HUES48 (cell line): Measurements from ENCODE around the gene PEX5L.
"Not testable (repeated sequence)": the region's sequence is repeated elsewhere in the genome, so short reads cannot be mapped to it uniquely, and the experiment has no call there.

Experiments used
- H3K27ac ChIP-seq: one replicate; pipeline ENCODE4 v1.7.0; 2013; ENCODE audit warnings: low read depth, low read length, inconsistent platforms
- H3K27me3 ChIP-seq: 2 replicates; pipeline ENCODE4 v1.6.1; 2013; ENCODE audit warnings: mild to moderate bottlenecking, low read length; ENCODE audit not compliant: control insufficient read depth, insufficient read depth
- H3K36me3 ChIP-seq: 2 replicates; pipeline ENCODE4 v1.6.1; 2013; ENCODE audit warnings: low read length; ENCODE audit not compliant: control insufficient read depth, insufficient read depth
- H3K4me1 ChIP-seq: 2 replicates; pipeline ENCODE4 v1.6.1; 2013; ENCODE audit warnings: mild to moderate bottlenecking, low read length; ENCODE audit not compliant: control insufficient read depth, insufficient read depth
- H3K4me3 ChIP-seq: 2 replicates; pipeline ENCODE4 v1.5.1; 2013; ENCODE audit warnings: mild to moderate bottlenecking, low read depth, low read length
- H3K9ac ChIP-seq: 2 replicates; pipeline ENCODE4 v1.6.1; 2013; ENCODE audit warnings: mild to moderate bottlenecking, low read depth, low read length, moderate library complexity
- H3K9me3 ChIP-seq: 2 replicates; pipeline ENCODE4 v1.6.1; 2013; ENCODE audit warnings: low read length; ENCODE audit not compliant: control insufficient read depth, insufficient read depth

PEX5L gene

GRCh38 chr3:180062771-180063170, 26.0 kb upstream of the PEX5L start:
- no peak overlapping the region for H3K4me3 ChIP-seq
- no peaks in the 10 kb centered on the region for H3K9me3 ChIP-seq
- H3K9ac ChIP-seq = no peak overlapping the region
- no peaks in the 10 kb centered on the region for H3K36me3 ChIP-seq
- no peaks in the 10 kb centered on the region for H3K27me3 ChIP-seq
- H3K27ac ChIP-seq = no peak overlapping the region
- H3K4me1 ChIP-seq = 0 out of 2 replicates have a peak, but pooled peaks cover 5% of the 10 kb centered on the region

- no peaks in the 10 kb centered on the region for H3K36me3 ChIP-seq
- H3K4me3 ChIP-seq = no peak overlapping the region
- no peak overlapping the region for H3K27ac ChIP-seq
- H3K9ac ChIP-seq = no peak overlapping the region
- H3K27me3 ChIP-seq = no peaks in the 10 kb centered on the region
- no peaks in the 10 kb centered on the region for H3K9me3 ChIP-seq
- no peaks in the 10 kb centered on the region for H3K4me1 ChIP-seq
Observed at GRCh38 chr3:180059356-180059755, 22.6 kb upstream of the PEX5L start.

GRCh38 chr3:180058238-180058637, 21.5 kb upstream of the PEX5L start:
- no peaks in the 10 kb centered on the region for H3K9me3 ChIP-seq
- no peaks in the 10 kb centered on the region for H3K27me3 ChIP-seq
- no peak overlapping the region for H3K9ac ChIP-seq
- H3K27ac ChIP-seq = no peak overlapping the region
- no peaks in the 10 kb centered on the region for H3K36me3 ChIP-seq
- no peaks in the 10 kb centered on the region for H3K4me1 ChIP-seq
- no peak overlapping the region for H3K4me3 ChIP-seq

DNA sequence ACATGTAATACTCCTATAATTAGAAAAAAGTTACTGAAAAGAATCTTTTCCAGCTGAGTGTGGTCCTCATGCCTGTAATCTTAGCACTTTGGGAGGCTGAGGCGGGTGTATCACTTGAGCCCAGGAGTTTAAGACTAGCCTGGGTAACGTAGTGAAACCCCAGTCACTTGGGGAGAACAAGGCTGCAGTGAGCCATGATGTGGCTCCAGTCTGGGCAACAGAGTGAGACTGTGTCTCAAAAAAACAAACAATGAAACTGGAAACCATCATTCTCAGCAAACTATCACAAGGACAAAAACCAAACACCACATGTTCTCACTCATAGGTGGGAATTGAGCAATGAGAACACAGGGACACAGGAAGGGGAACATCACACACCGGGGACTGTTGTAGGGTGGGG, 18.9 kb upstream of the PEX5L start:
- not testable (repeated sequence) for H3K4me3 ChIP-seq, H3K4me1 ChIP-seq, H3K9me3 ChIP-seq, H3K27me3 ChIP-seq, H3K36me3 ChIP-seq, H3K9ac ChIP-seq, H3K27ac ChIP-seq

DNA sequence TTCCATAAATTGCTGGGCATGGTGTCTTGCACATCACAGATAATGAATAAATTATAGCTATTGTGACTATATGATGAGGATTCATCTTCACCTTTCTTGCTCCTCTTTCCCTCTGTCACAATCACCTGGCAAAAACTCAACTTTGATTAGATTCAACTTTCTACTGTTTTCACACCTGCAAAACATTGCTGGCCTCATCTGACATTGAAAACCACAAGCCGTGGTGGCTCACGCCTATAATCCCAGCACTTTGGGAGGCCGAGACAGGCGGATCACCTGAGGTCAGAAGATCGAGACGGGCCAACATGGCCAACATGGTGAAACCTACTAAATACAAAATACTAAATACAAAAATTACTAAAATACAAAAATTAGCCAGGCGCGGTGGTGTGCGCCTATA, 12.7 kb upstream of the PEX5L start:
- no peaks in the 10 kb centered on the region for H3K9me3 ChIP-seq
- no peak overlapping the region for H3K27ac ChIP-seq
- no peaks in the 10 kb centered on the region for H3K36me3 ChIP-seq
- no peaks in the 10 kb centered on the region for H3K27me3 ChIP-seq
- no peak overlapping the region for H3K9ac ChIP-seq
- H3K4me3 ChIP-seq = no peak overlapping the region
- H3K4me1 ChIP-seq = no peaks in the 10 kb centered on the region

DNA sequence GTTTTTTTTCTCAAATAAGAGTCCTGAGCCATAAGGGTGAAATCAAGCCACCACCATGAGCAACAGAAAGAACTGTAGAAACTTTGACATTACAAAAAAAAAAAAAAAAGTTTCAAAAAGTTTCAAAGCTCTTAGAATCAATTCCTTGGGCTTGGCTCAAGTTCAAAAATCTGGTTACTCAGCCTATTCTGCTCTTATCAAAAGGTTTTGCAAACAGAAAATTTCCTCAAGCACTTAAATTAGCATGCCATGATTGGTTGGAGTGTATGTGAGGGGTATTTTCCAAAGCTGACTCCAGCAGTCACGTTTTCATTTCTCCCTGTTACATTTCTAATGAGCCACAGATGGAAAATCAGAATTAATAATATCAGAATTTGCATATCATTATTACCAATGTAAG, 12.1 kb upstream of the PEX5L start:
- Histone ChIP-seq H3K27ac (no peak overlapping the region), H3K4me1 (no peaks in the 10 kb centered on the region), H3K9me3 (no peaks in the 10 kb centered on the region), H3K9ac (no peak overlapping the region), H3K4me3 (no peak overlapping the region), H3K27me3 (no peaks in the 10 kb centered on the region), H3K36me3 (no peaks in the 10 kb centered on the region)

DNA sequence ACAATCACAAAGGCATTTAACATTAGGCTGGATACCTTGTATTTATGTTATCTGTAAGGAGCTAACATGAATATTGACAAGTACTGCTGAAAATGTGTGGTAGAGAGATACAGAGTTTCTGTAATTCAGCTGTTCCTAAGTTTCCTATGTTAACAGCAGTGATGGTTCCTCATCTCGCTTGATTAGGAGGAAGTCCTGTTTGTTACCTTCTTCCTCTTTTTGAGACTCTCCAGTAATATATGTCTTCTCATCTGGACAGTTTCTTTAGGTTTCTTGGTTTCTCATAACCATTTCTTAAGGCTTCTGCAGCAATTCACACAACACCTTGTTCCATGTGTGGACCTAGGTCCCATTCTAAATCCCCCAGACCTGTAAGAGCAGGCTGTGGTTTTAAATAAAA, 11.4 kb upstream of the PEX5L start:
- H3K4me1 ChIP-seq = no peaks in the 10 kb centered on the region
- no peak overlapping the region for H3K4me3 ChIP-seq
- H3K36me3 ChIP-seq = no peaks in the 10 kb centered on the region
- no peaks in the 10 kb centered on the region for H3K9me3 ChIP-seq
- no peak overlapping the region for H3K9ac ChIP-seq
- no peak overlapping the region for H3K27ac ChIP-seq
- H3K27me3 ChIP-seq = no peaks in the 10 kb centered on the region

DNA sequence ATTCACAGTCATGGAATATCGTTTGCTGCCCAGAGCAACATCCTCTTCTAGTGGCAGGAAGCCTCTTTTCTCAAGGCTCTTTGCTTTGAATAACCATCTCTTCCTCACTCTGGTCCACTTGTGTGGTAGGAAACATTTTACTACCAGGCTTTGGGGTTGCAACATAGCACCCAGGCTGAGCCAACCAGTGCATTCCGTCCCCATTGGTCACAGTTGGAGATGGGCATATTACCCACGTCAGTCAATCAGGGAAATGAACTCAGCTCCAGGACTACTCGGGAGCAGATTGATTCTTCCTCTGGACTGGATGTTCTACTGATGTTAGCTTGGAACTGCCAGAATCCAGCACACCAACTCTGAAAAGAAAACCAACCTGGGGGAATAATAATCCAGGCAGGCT, 4.2 kb upstream of the PEX5L start:
- Histone ChIP-seq H3K4me3 (no peak overlapping the region), H3K9me3 (no peaks in the 10 kb centered on the region), H3K9ac (no peak overlapping the region)

GRCh38 chr3:180036092-180036670, 556 bp downstream of the PEX5L start:
- Histone ChIP-seq H3K27ac (peak overlapping the region; percentile 57), H3K4me1 (peaks cover 36% of the 10 kb centered on the region), H3K9me3 (no peaks in the 10 kb centered on the region), H3K9ac (peak overlapping the region; percentile 65), H3K36me3 (no peaks in the 10 kb centered on the region), H3K4me3 (peak overlapping the region; percentile 88), H3K27me3 (peaks cover 35% of the 10 kb centered on the region)

More for the DNA sequence above, 4.2 kb upstream of the PEX5L start:
- Histone ChIP-seq H3K27ac (no peak overlapping the region), H3K36me3 (no peaks in the 10 kb centered on the region), H3K4me1 (0 out of 2 replicates have a peak, but pooled peaks cover 5% of the 10 kb centered on the region), H3K27me3 (peaks cover 16% of the 10 kb centered on the region)

DNA sequence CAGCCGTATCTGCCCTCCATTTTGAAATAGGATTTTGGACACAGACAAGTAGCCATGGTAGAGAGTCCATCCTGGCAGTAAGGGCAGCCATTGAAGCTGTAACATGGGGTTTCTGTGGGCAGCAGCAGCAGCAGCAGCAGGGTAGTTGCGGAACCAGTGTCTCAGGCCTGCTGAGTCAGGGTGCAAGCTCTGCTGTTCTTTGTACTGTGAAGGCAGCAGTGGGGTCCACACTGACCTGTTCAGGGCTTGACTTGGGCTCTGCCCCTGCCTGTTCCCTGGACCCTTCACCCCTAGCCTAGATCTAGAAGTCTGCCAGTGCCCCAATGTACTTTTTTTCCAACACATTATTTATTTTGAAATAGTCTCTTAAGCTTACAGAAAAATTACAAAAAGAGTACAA, 9.7 kb downstream of the PEX5L start:
- Histone ChIP-seq H3K27ac (no peak overlapping the region), H3K9ac (no peak overlapping the region), H3K4me3 (no peak overlapping the region), H3K4me1 (peaks cover 3% of the 10 kb centered on the region), H3K36me3 (no peaks in the 10 kb centered on the region), H3K27me3 (no peaks in the 10 kb centered on the region), H3K9me3 (no peaks in the 10 kb centered on the region)

GRCh38 chr3:180018543-180018942, 18.2 kb downstream of the PEX5L start:
- no peak overlapping the region for H3K4me3 ChIP-seq
- no peaks in the 10 kb centered on the region for H3K4me1 ChIP-seq
- H3K27me3 ChIP-seq = no peaks in the 10 kb centered on the region
- no peak overlapping the region for H3K27ac ChIP-seq
- H3K36me3 ChIP-seq = no peaks in the 10 kb centered on the region
- no peaks in the 10 kb centered on the region for H3K9me3 ChIP-seq
- no peak overlapping the region for H3K9ac ChIP-seq

DNA sequence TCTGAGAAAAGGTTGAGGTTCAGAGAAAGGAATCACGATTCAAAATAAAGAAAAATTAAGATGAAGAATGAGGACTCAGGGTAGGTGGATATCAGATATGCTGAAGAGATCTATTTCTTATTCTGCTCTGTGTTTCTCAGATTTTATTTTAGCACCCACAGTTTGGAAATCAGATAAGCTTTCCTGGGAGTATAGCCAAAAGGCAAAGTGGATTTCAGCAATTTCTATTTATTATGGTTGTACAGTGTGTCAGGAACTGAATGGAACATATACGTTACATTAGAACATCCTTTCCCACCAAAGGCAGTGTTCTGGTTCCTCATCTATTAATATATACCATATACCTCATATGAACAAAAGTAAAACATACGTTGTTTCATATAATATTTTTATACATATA, 18.9 kb downstream of the PEX5L start:
- no peaks in the 10 kb centered on the region for H3K9me3 ChIP-seq
- H3K4me1 ChIP-seq = no peaks in the 10 kb centered on the region
- no peak overlapping the region for H3K9ac ChIP-seq
- no peaks in the 10 kb centered on the region for H3K27me3 ChIP-seq
- H3K27ac ChIP-seq = no peak overlapping the region
- no peak overlapping the region for H3K4me3 ChIP-seq
- H3K36me3 ChIP-seq = no peaks in the 10 kb centered on the region
